Spinal cord (tissue), 10 donors: ENCODE measurements around the gene CHML. TPM values are rescaled to one million over a fixed set of nuclear protein-coding genes. Genes with fewer than 3 reads are reported as not detected.
A peak's percentile ranks its signal among the peaks of the same experiment; 100 is the strongest.

ENCODE experiments used
- DNase-seq, 6 donors: peaks; one replicate each; pipeline versions ENCODE4 v3.0.0 to v3.0.0-alpha.2; 2013 to 2015; ENCODE audit warnings: low spot score in 6 of 6, low read depth in 4 of 6
- H3K27ac ChIP-seq: one replicate; pipeline ENCODE4 v1.5.1; 2013; ENCODE audit warnings: low read depth, low read length, control low read depth
- H3K27me3 ChIP-seq: one replicate; pipeline ENCODE4 v1.6.1; 2013; ENCODE audit warnings: low read length; ENCODE audit not compliant: control insufficient read depth, insufficient read depth
- H3K36me3 ChIP-seq: one replicate; pipeline ENCODE4 v1.6.1; 2013; ENCODE audit warnings: low read length; ENCODE audit not compliant: control insufficient read depth, insufficient read depth
- H3K4me1 ChIP-seq: one replicate; pipeline ENCODE4 v1.6.1; 2013; ENCODE audit warnings: low read length; ENCODE audit not compliant: control insufficient read depth, insufficient read depth
- H3K4me3 ChIP-seq: one replicate; pipeline ENCODE4 v1.5.1; 2013; ENCODE audit warnings: low read depth, low read length, control low read depth
- H3K9me3 ChIP-seq: one replicate; pipeline ENCODE4 v1.6.1; 2013; ENCODE audit warnings: low read length; ENCODE audit not compliant: control insufficient read depth, insufficient read depth
- WGBS: methylation state at CpG from one replicate; pipeline ENCODE4 v1.1.5; 2013; ENCODE audit warnings: missing lambda C conversion rate; ENCODE audit not compliant: insufficient coverage; 5-methylcytosine and 5-hydroxymethylcytosine counted together
- polyA plus RNA-seq, 2 donors: library from polyadenylated mRNA; unstranded; fragments of 120-200 nt; gene quantifications; one replicate each; pipeline ENCODE4 v1.2.1, GENCODE V29; 2013; ENCODE audit not compliant: insufficient read length in 2 of 2
- total RNA-seq, 2 donors: library from RNA; depleted of rRNA in 1 of 2; stranded (reverse); fragments of 120-200 nt in 1 of 2; fragments of >200 nt in 1 of 2; gene quantifications; one replicate each; pipeline versions ENCODE4 v1.2.3 to v1.2.4, GENCODE V29; 2013 to 2014
- donor health status: healthy.

Gene CHML
- total and polyA plus RNA-seq, 4 donors = 13.5 to 30.2 (median 19.3) TPM

DNA sequence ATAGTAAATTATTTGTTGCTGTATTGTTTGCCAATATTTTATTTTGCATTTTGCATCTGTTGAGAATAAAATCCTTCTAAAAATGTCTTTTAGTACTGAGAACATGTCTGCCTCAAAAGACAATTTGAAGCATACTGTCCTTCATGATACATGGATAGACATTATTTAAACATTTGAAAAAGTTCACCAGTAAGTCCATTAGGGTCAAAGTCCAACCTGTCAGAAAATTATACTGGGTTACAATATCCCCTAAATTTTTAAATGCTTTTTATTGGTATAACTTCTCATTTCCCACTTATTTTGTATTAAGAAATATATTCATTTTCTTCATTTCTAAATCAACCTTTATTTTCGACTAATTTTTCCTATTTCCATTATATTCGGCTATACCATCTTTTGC is 9.3 kb downstream of the CHML start:
- DNase-seq = no peak
- Histone ChIP-seq H3K27ac (no peak overlapping the region), H3K9me3 (no peaks in the 10 kb centered on the region), H3K27me3 (no peaks in the 10 kb centered on the region), H3K4me3 (no peak overlapping the region), H3K4me1 (no peaks in the 10 kb centered on the region), H3K36me3 (no peaks in the 10 kb centered on the region)
- no CpG with 5 or more reads among the region's 2 CpGs for WGBS

DNA sequence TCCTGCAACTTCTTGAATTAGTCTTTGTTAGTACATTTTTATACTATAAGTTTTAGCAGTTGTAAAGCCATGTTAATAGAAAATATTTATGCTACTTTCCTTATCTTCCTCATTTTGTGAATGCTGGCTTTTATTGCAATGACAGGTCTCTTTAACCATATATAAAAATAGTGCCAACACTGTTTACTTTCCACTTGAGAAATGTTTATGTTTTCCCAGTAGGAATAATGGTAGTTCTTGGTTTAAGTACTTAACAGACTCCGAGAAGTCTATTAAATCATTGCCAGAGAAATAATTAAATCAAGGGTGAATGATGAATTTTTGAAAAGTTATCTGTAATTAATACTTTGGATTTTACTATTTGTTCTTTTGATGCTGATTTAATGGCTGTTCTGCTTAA is 9.7 kb downstream of the CHML start:
- H3K9me3 ChIP-seq = no peaks in the 10 kb centered on the region
- no peak for DNase-seq
- no peaks in the 10 kb centered on the region for H3K36me3 ChIP-seq
- H3K4me3 ChIP-seq = no peak overlapping the region
- no peak overlapping the region for H3K27ac ChIP-seq
- H3K4me1 ChIP-seq = no peaks in the 10 kb centered on the region
- no CpG with 5 or more reads among the region's 1 CpG for WGBS
- no peaks in the 10 kb centered on the region for H3K27me3 ChIP-seq

DNA sequence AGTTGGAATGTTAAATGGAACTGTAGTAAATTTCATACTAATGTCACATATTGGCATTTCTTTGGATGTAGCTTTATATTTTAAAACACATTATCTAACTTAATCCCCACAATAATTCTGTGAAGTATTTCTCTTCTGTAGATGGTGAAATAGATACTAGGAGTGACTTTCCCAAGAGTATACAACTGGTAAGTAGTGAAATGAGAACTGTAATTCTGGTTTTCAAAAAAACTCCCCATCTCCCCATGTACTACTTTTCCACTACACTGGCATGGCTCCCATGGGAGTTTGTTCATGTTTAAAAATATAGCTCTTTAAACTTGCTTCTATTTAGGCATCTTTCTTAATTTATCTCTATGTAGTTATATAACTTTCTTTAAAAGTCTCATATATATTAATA is 10.2 kb downstream of the CHML start:
- Histone ChIP-seq H3K27me3 (no peaks in the 10 kb centered on the region), H3K9me3 (no peaks in the 10 kb centered on the region), H3K4me1 (no peaks in the 10 kb centered on the region), H3K27ac (no peak overlapping the region), H3K36me3 (no peaks in the 10 kb centered on the region), H3K4me3 (no peak overlapping the region)
- DNase-seq = no peak

DNA sequence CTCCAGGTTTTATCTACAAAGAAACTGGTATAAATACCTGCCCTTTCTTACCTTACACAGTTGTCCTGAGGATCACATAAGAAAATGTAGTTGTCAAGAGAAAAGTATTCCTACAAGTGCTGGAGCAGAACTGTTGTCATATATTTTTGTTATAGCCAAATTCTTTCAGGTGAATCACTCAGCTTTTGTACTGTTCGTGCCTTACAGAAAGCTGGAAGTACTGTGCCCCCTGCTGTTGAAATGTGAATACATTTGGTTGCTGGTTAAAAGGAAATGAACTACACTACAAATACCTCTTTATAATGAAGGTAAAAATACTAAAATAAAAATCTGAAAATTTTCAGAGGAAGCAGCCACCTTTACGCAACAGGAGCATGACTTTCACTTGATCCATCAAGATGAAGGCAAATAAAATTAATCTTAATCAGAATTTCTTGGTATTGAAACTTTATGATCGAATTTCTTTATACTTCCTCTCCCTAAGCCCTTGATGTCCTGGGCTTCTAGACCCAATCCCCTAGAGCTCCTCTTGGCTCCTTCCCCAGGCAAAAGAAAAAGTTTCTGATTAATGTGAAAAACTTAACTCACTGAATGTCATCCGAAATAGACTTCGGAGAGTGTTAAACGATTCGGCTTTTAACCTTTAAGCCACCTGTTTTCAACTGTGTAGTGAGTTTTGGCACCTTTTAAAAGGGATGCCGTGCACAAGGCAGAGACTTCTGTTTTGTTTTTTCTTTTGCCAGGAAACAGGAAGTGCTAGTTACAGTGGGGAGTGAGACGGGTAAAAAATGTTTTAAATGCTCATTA is 12.5 kb downstream of the CHML start:
- H3K4me3 ChIP-seq = no peak overlapping the region
- H3K27ac ChIP-seq = no peak overlapping the region
- DNase-seq = peak in 3 of 6 donors; percentile 11 to 85 (median 46)
- H3K9me3 ChIP-seq = no peaks in the 10 kb centered on the region
- H3K36me3 ChIP-seq = no peaks in the 10 kb centered on the region
- H3K27me3 ChIP-seq = no peaks in the 10 kb centered on the region
- no peaks in the 10 kb centered on the region for H3K4me1 ChIP-seq
- WGBS = no CpG with 5 or more reads among the region's 9 CpGs

DNA sequence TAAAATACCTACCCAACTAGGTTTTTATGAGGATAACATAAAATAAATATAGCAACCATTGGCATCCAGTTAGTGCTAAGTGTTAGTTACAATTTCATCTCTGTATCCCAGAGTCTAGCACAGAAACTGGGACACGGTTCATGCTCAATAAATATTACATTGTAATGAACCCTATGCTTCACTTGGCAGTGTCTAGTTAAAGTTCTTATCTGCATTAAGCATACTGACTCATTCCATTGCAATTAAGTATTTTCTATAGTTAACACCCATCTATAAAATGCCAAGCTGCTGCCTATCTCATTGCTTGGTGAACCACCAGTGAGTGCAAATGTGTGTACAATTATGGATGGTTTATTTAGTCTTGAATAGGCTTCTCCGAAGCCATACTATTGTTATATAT is 15.2 kb downstream of the CHML start:
- no peaks in the 10 kb centered on the region for H3K36me3 ChIP-seq
- no peaks in the 10 kb centered on the region for H3K27me3 ChIP-seq
- no peak for DNase-seq
- H3K9me3 ChIP-seq = no peaks in the 10 kb centered on the region
- 100% methylated on average over 1 of the region's 2 CpGs for WGBS
- no peak overlapping the region for H3K4me3 ChIP-seq
- H3K27ac ChIP-seq = no peak overlapping the region
- no peaks in the 10 kb centered on the region for H3K4me1 ChIP-seq

DNA sequence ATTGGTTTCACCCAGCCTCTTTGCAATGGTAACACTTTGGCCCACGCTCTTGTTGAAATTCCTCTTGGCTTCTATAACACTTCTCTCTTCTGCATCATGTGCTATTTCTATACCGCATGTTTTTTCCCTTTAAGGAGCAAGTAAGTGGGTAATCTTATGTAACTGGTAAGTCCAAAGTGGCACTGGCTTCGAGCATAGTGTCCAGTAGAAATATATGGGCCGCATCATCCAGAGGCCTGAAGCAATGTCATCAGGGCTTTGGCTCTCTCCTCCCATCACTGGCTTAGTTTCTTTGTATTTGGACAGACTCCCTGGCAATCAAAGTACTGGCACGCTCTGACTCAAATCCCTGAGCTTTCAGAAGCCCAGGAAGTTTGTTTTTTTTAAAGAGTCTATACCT is 17.5 kb downstream of the CHML start:
- Histone ChIP-seq H3K4me1 (no peaks in the 10 kb centered on the region), H3K9me3 (no peaks in the 10 kb centered on the region), H3K27ac (no peak overlapping the region), H3K4me3 (no peak overlapping the region), H3K36me3 (no peaks in the 10 kb centered on the region), H3K27me3 (no peaks in the 10 kb centered on the region)
- DNase-seq = peak in 1 of 6 donors; percentile 49
- 83% methylated on average over 2 of the region's 5 CpGs for WGBS

DNA sequence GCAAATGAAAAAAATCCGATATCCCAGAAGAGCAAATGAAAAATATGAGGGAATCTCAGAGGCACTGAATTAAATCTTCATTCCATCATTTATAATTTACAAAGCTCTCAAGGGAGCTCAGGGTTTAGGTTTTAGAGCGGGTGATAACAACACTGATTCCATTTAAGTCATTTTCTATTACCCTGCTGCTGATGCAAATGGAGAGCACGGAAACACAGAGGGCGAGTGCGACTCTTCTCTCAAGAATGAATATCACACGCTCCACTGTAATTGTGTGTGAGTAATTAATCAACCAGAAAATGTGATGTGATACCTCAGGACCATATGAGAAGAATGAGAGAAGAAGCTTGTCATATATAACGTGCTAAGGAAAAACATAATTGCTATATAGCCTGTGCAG is 22.7 kb downstream of the CHML start:
- H3K27me3 ChIP-seq = no peaks in the 10 kb centered on the region
- H3K36me3 ChIP-seq = no peaks in the 10 kb centered on the region
- H3K4me3 ChIP-seq = no peak overlapping the region
- H3K9me3 ChIP-seq = no peaks in the 10 kb centered on the region
- no peak overlapping the region for H3K27ac ChIP-seq
- peak in 1 of 6 donors; percentile 43 for DNase-seq
- 57% methylated on average over 1 of the region's 7 CpGs for WGBS
- no peaks in the 10 kb centered on the region for H3K4me1 ChIP-seq

DNA sequence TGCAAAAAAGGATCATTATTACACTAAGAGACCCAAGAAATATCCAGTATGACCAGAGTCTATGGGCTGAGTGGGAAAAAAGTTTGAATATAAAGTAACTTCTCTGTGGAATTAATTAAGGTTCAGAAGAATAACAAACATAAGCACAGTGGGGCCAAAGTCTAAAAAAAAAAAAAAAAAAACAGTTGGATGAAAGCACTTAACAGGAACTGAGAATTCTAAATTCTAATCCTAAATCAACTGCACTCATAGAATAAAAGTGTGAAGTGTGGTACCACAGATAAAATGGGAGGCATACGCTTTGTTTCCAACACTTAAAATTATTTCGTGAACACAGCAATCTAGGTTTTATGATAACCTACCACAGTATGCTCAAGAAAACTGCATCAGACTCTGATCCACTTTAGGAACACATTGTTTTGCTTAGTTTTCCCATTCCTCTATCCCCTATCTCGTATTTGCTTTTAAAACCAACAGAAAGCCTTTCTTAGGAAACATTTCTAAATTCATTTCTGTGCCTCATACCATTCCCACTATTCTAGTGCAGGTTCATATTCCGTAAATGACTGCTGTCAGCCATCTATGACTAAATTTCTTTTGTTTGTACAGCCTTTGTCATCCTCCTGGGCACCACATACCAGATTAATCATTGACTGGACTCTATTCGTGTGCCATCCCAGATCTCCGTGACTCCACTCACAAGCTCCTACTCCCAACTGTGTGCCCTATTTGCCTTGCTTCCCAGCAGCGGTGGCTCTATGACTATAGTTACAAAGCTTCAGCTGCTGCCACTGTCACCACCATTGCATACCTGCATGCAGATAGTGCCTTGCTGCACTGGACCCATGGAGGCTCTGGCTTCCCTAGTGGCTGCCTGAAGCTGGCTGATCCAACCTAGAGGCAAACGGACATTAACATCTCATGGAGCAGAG is 24.9 kb downstream of the CHML start:
- no peaks in the 10 kb centered on the region for H3K4me1 ChIP-seq
- no peaks in the 10 kb centered on the region for H3K27me3 ChIP-seq
- no peaks in the 10 kb centered on the region for H3K36me3 ChIP-seq
- no peaks in the 10 kb centered on the region for H3K9me3 ChIP-seq
- DNase-seq = no peak
- no peak overlapping the region for H3K4me3 ChIP-seq
- no peak overlapping the region for H3K27ac ChIP-seq
- WGBS = 71% methylated on average over 6 of the region's 8 CpGs

DNA sequence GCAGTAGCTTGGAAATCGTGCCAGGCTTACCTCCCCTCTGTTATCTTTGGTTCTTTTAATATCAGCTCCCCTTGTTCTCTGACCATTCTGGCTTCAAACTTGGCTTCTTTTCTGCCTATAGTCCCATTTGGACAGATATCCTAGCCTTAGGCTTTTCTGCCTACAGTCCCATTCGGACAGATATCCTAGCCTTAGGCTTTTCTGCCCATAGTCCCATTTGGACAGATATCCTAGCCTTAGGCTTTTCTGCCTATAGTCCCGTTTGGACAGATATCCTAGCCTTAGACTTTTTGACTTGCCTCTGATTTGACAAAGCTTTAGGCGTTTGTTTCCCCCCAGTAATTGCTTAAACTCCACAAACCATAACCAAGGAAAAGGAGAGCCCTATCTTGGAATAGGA is 25.6 kb downstream of the CHML start:
- no peak for DNase-seq
- 61% methylated on average over 3 of the region's 4 CpGs for WGBS

More for the DNA sequence above, 25.6 kb downstream of the CHML start:
- no peak overlapping the region for H3K27ac ChIP-seq
- no peak overlapping the region for H3K4me3 ChIP-seq
- no peaks in the 10 kb centered on the region for H3K9me3 ChIP-seq
- no peaks in the 10 kb centered on the region for H3K27me3 ChIP-seq
- H3K4me1 ChIP-seq = no peaks in the 10 kb centered on the region
- no peaks in the 10 kb centered on the region for H3K36me3 ChIP-seq
